NCI-H748 (cell line): ENCODE results near the gene NUDT6.
"Not testable (repeated sequence)": the region's sequence is repeated elsewhere in the genome, so short reads cannot be mapped to it uniquely, and the experiment has no call there.

ENCODE experiments used
- DNase-seq: peaks from one replicate; lab custom pipeline; 2025; ENCODE audit not compliant: unreplicated experiment; lab: John Stamatoyannopoulos, UW

The NUDT6 gene

DNA sequence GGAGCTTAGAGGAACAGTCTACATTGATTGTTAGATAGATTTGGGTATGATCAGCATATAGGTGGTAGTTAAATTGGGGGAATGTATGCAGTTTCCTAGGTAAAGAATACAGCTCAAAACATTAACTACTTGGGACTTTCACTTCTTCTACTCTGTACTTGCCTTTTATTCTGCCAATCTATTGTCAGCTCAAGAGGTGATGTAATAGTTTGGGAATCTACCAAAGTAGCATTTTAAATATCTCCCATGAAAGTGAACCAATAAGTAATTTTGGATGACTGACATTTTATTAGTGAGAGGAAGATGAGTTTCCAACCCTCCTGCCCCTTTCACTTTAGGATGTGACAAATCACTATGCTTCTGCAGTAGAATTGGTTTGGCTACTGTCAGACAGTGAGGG, 43.4 kb downstream of the NUDT6 start:
- DNase-seq = no peak

DNA sequence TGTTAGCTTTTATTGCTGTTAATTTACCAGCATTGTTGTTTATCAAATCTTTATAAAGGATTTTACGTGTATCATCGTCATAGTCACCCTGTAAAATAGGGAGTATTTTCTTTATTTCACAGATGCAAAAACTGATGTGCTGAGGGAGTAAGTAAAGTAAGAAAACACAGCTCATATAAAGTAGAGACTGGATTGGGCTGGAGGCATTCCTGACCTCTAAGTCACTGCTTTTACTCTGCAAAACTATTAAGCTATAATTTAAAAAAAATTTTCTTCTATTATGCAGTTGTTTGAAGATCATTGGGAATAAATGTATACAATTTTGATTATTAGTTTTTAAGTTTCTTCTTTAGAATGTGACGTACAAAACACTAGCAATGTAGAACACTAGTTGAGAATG, 45.9 kb downstream of the NUDT6 start:
- no peak for DNase-seq

DNA sequence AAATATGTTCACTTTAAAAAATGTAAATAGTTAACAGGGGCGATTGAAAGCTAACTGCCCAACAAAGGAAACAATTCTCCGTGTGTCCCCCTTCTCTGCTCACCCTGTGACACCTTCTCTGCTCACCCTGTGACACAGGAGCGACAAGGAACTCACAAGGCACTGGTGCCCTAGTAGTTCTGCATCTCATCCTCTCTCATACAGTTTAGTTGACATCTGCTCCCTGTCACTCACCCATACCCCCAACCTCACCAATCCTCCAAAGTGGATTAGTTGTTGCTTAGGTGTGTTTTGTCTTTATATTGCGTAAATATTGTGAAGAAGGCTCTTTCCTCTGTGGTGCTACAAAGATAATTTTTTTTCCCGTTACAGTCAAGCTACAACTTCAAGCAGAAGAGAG, 46.4 kb downstream of the NUDT6 start:
- no peak for DNase-seq

DNA sequence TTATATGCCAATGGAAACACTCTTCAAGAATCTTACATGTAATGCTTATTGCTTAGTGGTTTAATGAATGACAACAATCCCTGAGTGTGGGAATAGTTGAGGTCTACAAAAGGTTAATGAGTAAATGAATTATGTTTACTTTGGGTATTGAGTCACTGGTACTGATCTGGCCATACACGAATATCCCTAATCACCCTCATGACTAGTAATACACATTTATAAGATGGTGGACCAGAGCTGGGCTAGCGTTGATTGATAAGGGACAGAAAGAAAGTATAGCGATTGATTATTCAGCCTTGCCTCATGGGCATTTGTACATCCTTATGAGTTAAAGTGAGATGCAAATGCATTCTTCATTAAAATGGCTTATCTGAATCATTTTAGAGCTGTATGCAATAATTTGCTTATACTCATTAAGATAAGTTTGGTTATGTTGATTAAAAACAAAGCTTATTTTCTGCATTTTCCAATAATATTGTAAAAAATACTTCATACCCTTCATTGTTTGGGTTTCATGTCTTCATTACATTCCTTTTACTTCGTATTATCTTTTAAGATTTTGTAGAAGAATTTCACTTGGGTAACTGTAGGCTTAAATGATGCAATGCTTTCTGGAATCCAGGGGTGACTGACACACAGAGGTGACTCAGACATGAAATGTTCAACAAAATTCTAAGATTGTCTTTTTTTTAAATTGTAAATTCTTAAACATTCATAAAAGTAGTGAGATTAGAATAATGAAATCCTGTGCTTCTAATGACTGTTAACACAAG, 48.4 kb downstream of the NUDT6 start:
- no peak for DNase-seq

DNA sequence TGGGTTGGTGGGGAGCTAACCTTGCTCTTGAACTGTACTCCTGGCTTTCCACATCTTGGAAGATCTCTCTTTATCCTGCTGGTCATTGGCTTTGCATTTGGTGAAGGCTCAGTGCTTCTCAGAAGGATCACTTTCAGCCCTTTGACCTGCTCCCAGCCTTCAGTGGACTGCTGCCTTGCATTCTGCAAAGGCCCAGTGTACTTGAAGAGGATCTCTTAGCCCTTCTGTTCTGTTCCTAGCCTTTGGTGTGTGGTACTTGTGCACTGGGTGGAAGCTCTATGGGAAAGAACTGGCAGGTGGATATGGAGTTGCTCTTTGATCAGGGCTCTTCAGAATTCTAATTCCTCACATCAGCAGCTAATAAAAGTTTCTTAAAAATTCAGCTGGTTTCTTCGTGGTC, 49.3 kb downstream of the NUDT6 start:
- DNase-seq = no peak

DNA sequence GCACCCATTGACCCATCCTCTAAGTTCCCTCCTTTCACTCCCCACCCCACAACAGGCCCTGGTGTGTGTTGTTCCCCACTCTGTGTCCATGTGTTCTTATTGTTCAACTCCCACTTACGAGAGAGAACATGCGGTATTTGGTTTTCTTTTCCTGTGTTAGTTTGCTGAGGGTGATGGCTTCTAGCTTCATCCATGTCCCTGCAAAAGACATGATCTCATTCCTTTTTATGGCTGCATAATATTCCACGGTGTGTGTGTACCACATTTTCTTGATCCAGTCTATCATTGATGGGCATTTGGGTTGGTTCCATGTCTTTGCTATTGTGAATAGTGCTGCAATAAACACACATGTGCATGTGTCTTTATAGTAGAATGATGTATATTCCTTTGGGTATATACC, 54.2 kb downstream of the NUDT6 start:
- DNase-seq = not testable (repeated sequence)

DNA sequence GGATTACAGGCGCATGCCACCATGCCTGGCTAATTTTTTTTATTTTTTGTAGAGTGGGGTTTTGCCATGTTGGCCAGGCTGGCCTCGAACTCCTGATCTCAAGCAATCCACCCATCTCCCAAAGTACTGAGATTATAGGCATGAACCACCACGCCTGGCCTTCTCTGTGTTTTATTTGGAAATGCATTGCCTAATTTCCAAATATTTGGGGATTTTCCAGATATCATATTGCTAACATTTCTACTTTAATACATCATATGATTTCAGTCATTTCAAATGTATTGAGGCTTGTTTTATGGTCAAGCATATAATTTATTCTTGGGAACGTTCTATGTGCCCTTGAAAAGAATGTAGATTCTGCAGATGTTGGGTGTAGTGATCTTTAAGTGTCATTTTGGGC, 57.0 kb downstream of the NUDT6 start:
- no peak for DNase-seq

DNA sequence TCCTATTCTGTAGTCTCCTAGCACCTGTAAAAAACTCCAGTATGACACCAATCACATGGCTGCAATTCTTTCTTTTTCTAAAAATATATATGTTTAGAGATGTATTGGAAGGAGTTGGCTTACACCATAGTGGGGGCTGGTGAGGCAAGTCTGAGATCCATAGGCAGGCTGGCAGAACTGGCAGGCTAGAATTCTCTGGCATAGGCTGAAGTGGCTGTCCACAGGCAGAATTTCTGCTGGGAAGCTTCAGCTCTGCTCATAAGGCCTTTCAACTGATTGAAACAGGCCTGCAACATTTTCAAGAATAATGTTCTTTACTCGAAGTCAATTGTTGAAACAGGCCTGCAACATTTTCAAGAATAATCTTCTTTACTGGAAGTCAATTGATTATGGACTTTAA, 58.8 kb downstream of the NUDT6 start:
- no peak for DNase-seq

DNA sequence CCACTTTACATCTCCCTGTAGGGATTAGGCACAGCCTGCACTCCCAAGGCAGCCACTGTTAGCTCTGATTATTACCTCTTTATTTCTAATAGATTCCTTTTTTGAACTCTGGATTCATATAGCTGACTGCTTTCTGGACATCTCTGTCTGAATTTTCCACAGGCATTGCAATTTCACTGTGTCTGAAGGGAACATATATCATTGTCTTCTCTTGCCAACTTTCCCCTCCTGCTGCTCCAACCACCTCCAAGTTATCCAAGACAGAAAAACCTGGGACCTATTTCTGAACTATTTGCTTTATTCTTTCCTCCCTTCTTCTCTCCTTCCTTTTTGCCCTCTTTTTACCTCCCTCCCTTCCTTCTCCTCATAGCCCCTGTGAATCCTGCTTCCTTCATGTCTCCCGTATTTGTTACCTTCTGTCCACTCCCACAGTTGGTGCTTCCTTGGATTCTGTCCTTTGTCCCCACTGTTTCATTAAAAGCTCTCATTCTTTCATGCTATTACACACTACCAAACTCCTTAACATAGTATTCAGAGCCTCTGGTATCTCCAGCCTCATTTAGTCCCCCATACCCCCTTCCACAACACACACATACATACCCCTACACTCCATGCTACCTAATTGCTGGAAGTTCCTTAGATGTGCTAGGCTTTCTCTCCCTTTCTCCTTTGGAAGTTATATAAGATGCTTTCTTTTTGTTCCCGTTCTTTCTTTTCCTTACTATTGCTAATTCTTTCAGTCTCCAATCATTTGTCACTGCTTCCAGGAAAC, 61.0 kb downstream of the NUDT6 start:
- DNase-seq = no peak

DNA sequence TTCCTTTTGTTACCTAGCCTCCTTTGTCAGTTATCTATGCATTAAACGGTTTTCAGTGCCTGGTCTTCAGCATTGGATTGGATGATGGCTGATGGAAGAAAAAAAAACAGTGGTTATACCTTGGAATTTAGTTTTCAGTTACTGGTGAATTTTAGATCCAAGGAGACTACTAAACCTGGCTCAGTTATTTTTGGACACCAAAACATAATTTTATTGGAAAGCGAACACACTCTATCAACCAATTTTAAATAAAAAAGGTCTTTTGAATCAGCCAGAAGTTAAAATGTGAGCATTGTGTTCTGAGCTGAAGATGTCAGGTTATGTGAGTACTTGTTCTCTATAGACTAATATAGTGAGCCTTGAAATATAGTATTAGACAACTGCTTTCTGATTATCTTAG, 63.7 kb downstream of the NUDT6 start:
- no peak for DNase-seq

DNA sequence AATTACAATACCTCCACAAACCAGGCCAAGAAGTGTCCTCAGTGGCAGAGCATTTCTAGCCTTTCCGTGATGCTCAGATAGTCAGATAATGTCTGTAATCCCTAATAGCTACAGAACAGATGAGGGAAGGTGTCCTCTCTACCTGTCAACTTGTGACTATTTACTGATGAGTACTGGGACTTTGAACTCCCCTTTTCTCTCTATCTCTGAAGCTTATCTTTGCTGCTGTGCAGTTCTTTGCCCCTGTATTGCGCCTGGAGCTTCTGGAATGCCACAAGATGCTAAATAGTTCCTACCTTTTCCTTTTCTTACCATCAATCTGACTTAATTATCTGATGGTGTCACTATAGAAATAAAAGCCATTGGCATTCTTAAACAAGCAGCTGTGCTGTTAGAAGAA, 65.2 kb downstream of the NUDT6 start:
- no peak for DNase-seq

DNA sequence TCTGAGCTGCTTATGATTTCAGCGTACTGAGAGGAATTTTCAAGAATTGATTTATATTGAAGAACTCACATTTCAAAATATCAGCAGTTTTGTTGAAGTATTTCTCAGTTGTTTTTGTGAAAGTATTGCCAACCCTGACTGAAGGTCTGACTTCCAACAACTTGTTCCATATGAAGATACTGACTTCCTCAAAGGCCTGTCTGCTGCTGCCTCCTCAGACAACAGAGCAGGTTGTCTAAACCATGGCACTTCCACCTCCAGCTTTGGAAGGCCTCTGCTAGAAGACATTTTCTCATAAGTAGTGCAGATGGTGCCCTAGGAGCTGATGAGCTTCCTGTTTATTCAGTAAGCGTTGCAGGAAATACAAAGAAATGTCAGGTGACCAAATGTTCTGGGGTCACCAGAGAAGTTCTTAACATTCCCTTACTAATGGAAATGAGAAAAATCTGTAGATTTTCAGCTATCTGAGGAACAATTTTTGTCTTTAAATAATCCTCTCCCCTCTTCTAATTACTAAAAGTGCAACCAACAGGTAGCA, 67.0 kb downstream of the NUDT6 start:
- DNase-seq = no peak

DNA sequence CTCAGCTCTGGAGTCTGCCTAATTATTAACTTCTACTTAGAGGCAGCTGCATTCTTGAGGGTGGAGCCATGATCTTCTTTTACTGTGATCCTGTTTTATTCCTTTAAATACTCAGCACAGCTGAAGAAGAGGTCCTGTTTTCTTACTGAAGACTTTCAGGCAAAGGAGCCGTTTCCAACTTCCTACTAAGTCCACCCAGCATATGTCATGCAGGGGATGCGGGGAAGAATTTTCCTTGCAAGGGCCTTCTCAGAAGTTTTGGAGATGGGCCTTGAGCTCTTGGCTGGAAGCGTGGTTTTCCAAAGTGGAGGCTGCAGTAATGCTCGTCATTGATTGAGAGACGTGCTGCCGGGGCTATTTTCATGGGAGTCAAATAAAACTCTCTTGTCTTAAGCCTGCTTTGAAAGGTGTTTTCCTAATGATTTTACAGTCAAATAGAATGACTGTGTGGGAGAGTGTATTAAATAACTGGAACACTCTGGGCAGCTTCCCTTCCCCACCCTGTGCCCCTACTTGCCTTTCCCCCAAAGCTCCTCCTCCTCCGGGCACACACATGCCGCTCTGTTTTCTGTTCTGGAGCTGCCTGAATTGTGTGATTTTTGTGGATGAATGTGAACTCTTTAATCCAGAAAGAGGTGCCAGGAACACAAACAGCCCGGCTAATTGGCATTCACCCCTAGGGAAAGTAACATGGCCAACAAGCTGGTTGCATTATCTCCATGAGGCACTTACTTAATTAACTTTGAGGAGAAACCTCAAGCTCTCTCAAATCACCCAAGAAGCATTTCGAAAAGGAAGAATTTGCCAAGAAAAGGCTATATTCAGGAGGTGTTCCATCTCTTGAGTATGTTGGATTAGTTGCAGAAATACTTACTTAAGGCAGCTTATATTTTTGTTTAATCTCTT, 67.7 kb downstream of the NUDT6 start:
- DNase-seq = no peak

DNA sequence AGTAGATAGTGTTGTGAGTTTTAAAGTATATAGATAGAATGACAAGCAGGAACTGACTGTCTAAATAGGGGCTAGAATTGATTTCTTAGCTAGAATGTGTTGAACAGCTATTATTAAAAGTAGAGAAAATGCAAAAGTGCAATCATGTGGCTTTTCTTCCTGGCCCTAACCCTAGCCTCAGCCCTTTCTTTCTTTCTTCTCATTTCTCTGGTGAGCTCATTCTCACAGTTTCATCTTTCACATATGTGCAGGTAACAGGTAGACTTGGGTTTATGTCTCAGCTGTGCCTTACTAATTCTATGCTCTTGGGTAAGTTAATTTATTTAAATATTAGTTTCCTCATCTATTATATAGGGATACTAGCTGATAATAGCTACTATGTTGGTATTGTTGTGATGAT, 70.8 kb downstream of the NUDT6 start:
- no peak for DNase-seq

DNA sequence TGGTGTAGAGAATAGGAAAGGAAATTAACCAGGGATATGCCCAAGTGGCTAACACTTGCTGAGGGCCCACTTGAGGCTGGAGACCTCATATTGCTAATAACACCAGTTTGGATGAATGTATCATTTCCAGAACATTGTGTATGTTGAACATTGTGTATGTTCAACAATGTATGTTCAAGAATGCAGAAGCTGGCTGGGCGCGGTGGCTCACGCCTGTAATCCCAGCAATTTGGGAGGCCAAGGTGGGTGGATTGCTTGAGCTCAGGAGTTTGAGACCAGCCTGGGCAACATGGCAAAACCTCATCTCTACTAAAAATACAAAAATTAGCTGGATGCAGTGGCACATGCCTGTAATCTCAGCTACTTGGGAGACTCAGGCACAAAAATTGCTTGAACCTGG, 72.6 kb downstream of the NUDT6 start:
- DNase-seq = not testable (repeated sequence)

DNA sequence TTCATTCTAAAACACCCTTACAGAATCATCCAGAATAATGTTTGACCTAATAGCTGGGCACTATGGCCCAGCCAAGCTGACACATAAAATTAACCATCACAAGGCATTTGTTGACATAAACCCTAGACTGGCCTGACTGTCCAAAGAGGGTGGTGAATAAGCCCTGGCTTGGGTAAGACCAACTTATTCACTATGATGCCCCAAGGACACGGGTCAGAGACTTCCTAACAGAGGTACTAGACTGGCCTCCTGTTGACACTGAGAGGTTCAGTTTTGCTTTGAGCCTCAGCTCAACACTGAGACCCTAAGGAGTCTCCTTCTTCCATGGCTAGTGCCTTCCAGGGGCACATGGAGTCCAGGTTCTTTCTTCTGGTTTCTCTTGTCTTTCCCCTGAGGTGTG, 74.5 kb downstream of the NUDT6 start:
- no peak for DNase-seq

DNA sequence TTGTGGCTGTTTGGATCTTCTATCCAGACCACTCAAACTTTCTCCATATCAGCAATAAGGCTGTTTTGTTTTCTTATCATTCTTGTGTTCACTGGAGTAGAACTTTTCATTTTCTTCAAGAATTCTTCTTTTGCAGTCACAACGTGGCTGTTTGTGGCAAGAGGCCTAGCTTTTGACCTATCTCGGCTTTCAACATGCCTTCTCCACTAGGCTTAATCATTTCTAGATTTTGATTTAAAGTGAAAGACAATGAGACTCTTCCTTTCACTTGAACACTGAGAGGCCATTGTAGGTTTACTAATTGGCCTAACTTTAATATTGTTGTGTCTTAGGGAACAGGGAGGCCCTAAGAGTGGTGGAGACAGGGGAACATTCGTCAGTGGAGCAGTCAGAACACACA, 76.6 kb downstream of the NUDT6 start:
- DNase-seq = no peak

DNA sequence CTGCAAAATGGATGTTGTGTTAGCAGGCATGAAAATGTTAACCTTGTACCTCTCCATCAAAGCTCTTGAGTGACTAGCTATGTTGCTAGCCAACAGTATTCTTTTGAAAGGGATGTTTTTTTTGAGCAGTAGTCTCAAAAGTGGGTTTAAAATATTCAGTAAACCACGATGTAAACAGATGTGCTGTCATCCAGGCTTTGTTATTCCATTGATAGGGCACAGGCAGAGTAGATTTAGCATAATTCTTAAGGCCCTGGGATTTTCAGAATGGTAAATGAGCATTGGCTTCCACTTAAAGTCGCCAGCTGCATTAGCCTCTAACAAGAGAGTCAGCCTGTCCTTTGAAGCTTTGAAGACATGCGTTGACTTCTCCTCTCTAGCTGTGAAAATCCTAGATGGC, 77.3 kb downstream of the NUDT6 start:
- no peak for DNase-seq

DNA sequence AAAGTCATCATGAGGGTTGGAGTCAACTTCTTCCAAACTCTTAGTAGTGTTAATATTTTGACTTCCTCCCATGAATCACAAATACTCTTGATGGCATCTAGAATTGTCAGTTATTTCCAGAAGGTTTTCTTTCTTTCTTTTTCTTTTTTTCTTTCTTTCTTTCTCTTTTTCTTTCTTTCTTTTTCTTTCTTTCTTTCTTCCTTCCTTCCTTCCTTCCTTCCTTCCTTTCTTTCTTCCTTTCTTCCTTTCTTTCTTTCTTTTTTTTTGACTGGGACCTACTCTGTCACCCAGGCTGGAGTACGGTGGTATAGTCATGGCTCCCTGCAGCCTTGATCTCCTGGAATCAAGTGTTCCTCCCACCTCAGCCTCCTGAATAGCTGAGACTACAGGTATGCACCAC, 78.0 kb downstream of the NUDT6 start:
- DNase-seq = not testable (repeated sequence)

DNA sequence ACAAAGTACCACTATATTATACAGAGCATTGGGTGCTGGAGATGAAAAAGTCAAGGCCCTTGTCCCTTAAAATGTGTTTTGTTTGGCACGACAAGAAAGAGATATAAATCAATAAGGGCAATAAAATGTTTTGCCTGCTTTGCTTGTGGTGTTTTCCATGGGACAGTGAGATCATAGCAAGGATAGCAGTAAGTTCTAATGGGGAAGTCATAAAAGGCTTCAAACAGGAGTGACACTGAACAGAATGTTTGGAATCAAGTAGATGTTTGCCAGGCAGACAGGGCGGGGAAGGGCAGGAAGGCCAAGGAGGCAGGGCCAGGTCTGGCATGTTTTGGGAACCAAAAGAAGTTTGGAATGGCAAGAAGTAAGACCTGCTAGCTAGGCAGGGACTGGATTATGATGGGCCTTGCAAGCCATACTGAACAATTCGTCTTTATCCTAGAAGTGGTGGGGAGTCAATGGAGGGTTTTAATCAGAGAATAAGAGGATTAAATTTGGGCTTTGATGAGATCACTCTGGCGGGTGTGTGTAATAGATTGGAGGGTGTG, 79.3 kb downstream of the NUDT6 start:
- DNase-seq = no peak
